ENCODE results near the gene TOP2A.

GRCh38 chr17:40454613-40454995, 36.9 kb upstream of the TOP2A start:
- TF ChIP-seq CTCF (IDR thresholded peaks at IDR 0.05): no peak
- TF ChIP-seq POLR2A (IDR thresholded peaks at IDR 0.05): no peak
